Astrocyte (in vitro differentiated cells and primary cell): ENCODE results near the gene TBRG4.

Experiments
- EZH2 ChIP-seq: IDR thresholded peaks from 2 replicates; pipeline ENCODE4 v1.6.1; 2012; ENCODE audit warnings: mild to moderate bottlenecking, low read length, inconsistent platforms; ENCODE audit not compliant: insufficient read depth
- TF ChIP-seq, protein P1 (sequence below): IDR thresholded peaks from 2 replicates; pipeline ENCODE4 v1.5.1; 2011; ENCODE audit warnings: low read depth, mild to moderate bottlenecking, inconsistent platforms, low read length, moderate library complexity; ENCODE audit not compliant: insufficient read depth

- TF ChIP-seq, protein P1, sequence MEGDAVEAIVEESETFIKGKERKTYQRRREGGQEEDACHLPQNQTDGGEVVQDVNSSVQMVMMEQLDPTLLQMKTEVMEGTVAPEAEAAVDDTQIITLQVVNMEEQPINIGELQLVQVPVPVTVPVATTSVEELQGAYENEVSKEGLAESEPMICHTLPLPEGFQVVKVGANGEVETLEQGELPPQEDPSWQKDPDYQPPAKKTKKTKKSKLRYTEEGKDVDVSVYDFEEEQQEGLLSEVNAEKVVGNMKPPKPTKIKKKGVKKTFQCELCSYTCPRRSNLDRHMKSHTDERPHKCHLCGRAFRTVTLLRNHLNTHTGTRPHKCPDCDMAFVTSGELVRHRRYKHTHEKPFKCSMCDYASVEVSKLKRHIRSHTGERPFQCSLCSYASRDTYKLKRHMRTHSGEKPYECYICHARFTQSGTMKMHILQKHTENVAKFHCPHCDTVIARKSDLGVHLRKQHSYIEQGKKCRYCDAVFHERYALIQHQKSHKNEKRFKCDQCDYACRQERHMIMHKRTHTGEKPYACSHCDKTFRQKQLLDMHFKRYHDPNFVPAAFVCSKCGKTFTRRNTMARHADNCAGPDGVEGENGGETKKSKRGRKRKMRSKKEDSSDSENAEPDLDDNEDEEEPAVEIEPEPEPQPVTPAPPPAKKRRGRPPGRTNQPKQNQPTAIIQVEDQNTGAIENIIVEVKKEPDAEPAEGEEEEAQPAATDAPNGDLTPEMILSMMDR, result no peak
- TF ChIP-seq EZH2, result no peak
These were observed 35.3 kb upstream of the TBRG4 start for GRCh38 chr7:45146531-45147379.
